Mesothelial cell of epicardium (in vitro differentiated cells): Measurements from ENCODE around the gene GIMAP6. TPM values are rescaled to one million over a fixed set of nuclear protein-coding genes. Genes with fewer than 3 reads are reported as not detected.

Source experiments
- DNase-seq, 2 experiments: peaks; one replicate each; pipeline ENCODE4 v3.0.0; 2021; ENCODE audit warnings: low spot score in 2 of 2; ENCODE audit not compliant: unreplicated experiment in 2 of 2
- H3K27ac Mint-ChIP-seq: 2 replicates; pipeline ENCODE4 v1.8.0; 2021; ENCODE audit warnings: mixed read lengths
- H3K27me3 Mint-ChIP-seq: 2 replicates; pipeline ENCODE4 v1.8.0; 2021; ENCODE audit warnings: low read depth, mixed read lengths
- H3K36me3 Mint-ChIP-seq: 2 replicates; pipeline ENCODE4 v1.8.0; 2021; ENCODE audit warnings: mixed read lengths
- H3K4me1 Mint-ChIP-seq: 2 replicates; pipeline ENCODE4 v1.8.0; 2021; ENCODE audit warnings: mixed read lengths
- H3K4me3 Mint-ChIP-seq: 2 replicates; pipeline ENCODE4 v1.8.0; 2021; ENCODE audit warnings: mild to moderate bottlenecking, moderate library complexity, mixed read lengths
- H3K9me3 Mint-ChIP-seq: 2 replicates; pipeline ENCODE4 v1.8.0; 2021; ENCODE audit warnings: mixed read lengths
- CTCF ChIP-seq: fragments of 200-600 bp; sonication (generic); IDR thresholded peaks from one replicate; pipeline ENCODE4 v1.5.0; 2021; ENCODE audit warnings: antibody characterized with exemption; ENCODE audit not compliant: unreplicated experiment
- total RNA-seq: library from RNA; stranded (reverse); gene quantifications from 3 replicates; pipeline ENCODE4 v1.2.1, GENCODE V29; 2021

The GIMAP6 gene
- total RNA-seq, 1 donor from 2014 or later: not detected

- no peak overlapping the region for H3K4me3 Mint-ChIP-seq
- no peak for DNase-seq
- peaks cover 45% of the 10 kb centered on the region for H3K9me3 Mint-ChIP-seq
- TF ChIP-seq CTCF: no peak
- no peaks in the 10 kb centered on the region for H3K4me1 Mint-ChIP-seq
- no peaks in the 10 kb centered on the region for H3K36me3 Mint-ChIP-seq
- no peaks in the 10 kb centered on the region for H3K27me3 Mint-ChIP-seq
- H3K27ac Mint-ChIP-seq: no peak overlapping the region
Observed at GRCh38 chr7:150648353-150649079, 16.3 kb upstream of the GIMAP6 start.

GRCh38 chr7:150645259-150646020, 13.3 kb upstream of the GIMAP6 start:
- no peaks in the 10 kb centered on the region for H3K27me3 Mint-ChIP-seq
- no peak for DNase-seq
- H3K4me1 Mint-ChIP-seq: no peaks in the 10 kb centered on the region
- H3K27ac Mint-ChIP-seq: no peak overlapping the region
- H3K4me3 Mint-ChIP-seq: no peak overlapping the region
- H3K9me3 Mint-ChIP-seq: peaks cover 38% of the 10 kb centered on the region
- no peak for TF ChIP-seq CTCF
- H3K36me3 Mint-ChIP-seq: no peaks in the 10 kb centered on the region

- no peak for TF ChIP-seq CTCF
- no peak overlapping the region for H3K4me3 Mint-ChIP-seq
- H3K27ac Mint-ChIP-seq: no peak overlapping the region
- H3K9me3 Mint-ChIP-seq: peaks cover 49% of the 10 kb centered on the region
- H3K27me3 Mint-ChIP-seq: no peaks in the 10 kb centered on the region
- no peaks in the 10 kb centered on the region for H3K36me3 Mint-ChIP-seq
- H3K4me1 Mint-ChIP-seq: no peaks in the 10 kb centered on the region
- no peak for DNase-seq
Observed at GRCh38 chr7:150642926-150643325, 10.7 kb upstream of the GIMAP6 start.

- Mint-ChIP-seq H3K27me3 (no peaks in the 10 kb centered on the region), H3K9me3 (peaks cover 59% of the 10 kb centered on the region), H3K4me3 (no peak overlapping the region), H3K4me1 (no peaks in the 10 kb centered on the region), H3K36me3 (no peaks in the 10 kb centered on the region), H3K27ac (no peak overlapping the region)
- no peak for TF ChIP-seq CTCF
- no peak for DNase-seq
Observed at GRCh38 chr7:150641854-150642253, 9.7 kb upstream of the GIMAP6 start.

GRCh38 chr7:150633926-150634325, 1.7 kb upstream of the GIMAP6 start:
- H3K27me3 Mint-ChIP-seq: no peaks in the 10 kb centered on the region
- H3K27ac Mint-ChIP-seq: no peak overlapping the region
- no peak for DNase-seq
- H3K4me3 Mint-ChIP-seq: no peak overlapping the region
- no peak for TF ChIP-seq CTCF
- H3K36me3 Mint-ChIP-seq: no peaks in the 10 kb centered on the region
- no peaks in the 10 kb centered on the region for H3K4me1 Mint-ChIP-seq
- peaks cover 36% of the 10 kb centered on the region for H3K9me3 Mint-ChIP-seq
